Activated CD8-positive, alpha-beta T cell treated with anti-CD3 and anti-CD28 coated beads for 36 hours (primary cell): ENCODE measurements around the gene ZBTB16. TPM values are rescaled to one million over a fixed set of nuclear protein-coding genes. Genes with fewer than 3 reads are reported as not detected.

ENCODE experiments used
- ATAC-seq: fragments of 200-7000 bp; cut with Tn5 transposase; one replicate; pipeline ENCODE4 v1.10.0; 2021; ENCODE audit warnings: mild to moderate bottlenecking, moderate library complexity
- CTCF ChIA-PET: fragments of 350-600 bp; sonication (Branson Sonifier 250); formaldehyde crosslinking; loops from one replicate; lab custom pipeline; 2021; ENCODE audit warnings: antibody characterized with exemption; lab: Charles Lee
- POLR2A ChIA-PET: fragments of 350-600 bp; sonication (Branson Sonifier 250); formaldehyde crosslinking; loops from one replicate; lab custom pipeline; 2021; ENCODE audit warnings: antibody characterized with exemption; lab: Charles Lee
- DNase-seq: peaks from one replicate; pipeline ENCODE4 v3.0.0-alpha.2; 2020
- H3K27ac Mint-ChIP-seq: one replicate; pipeline ENCODE4 v1.8.0; 2021; ENCODE audit warnings: mild to moderate bottlenecking, mixed read lengths
- H3K27me3 Mint-ChIP-seq: one replicate; pipeline ENCODE4 v1.8.0; 2021; ENCODE audit warnings: mixed read lengths
- H3K36me3 Mint-ChIP-seq: one replicate; pipeline ENCODE4 v1.8.0; 2021; ENCODE audit warnings: low read depth, mixed read lengths
- H3K4me1 Mint-ChIP-seq: one replicate; pipeline ENCODE4 v1.8.0; 2021; ENCODE audit warnings: low read depth, mixed read lengths
- H3K4me3 Mint-ChIP-seq: one replicate; pipeline ENCODE4 v1.8.0; 2021; ENCODE audit warnings: mild to moderate bottlenecking, moderate library complexity, mixed read lengths
- H3K9me3 Mint-ChIP-seq: one replicate; pipeline ENCODE4 v1.8.0; 2021; ENCODE audit warnings: mixed read lengths
- CTCF ChIP-seq: fragments of 200-600 bp; IDR thresholded peaks from one replicate; pipeline ENCODE4 v1.8.0; 2022; ENCODE audit warnings: antibody characterized with exemption, mild to moderate bottlenecking
- intact Hi-C: fragments of 100-400 bp; cut with micrococcal nuclease; formaldehyde crosslinking; loops from one replicate; pipeline ENCODE4 v1.10.0; 2022
- total RNA-seq, 2 experiments: library from RNA; stranded (reverse); gene quantifications; one replicate each; pipeline ENCODE4 v1.2.3, GENCODE V29; 2021

The ZBTB16 gene
- total RNA-seq, 2 experiments from 2014 or later: 9.5 to 10.1 TPM

- H3K27me3 Mint-ChIP-seq: no peaks in the 10 kb centered on the region
- intact Hi-C loops: no loop called here
- H3K36me3 Mint-ChIP-seq: no peaks in the 10 kb centered on the region
- POLR2A ChIA-PET: interaction anchor here (1.0 to 2.4 kb wide), 3 partner anchors 11 to 110 kb away, joined by 3 to 10 read pairs (median 5); no protein-coding TSS in a partner anchor
- DNase-seq (no peak), ATAC-seq (no peak)
- peak overlapping the region; percentile 76 for H3K27ac Mint-ChIP-seq
- H3K4me3 Mint-ChIP-seq: no peak overlapping the region
- H3K4me1 Mint-ChIP-seq: peaks cover 83% of the 10 kb centered on the region
- no peak for TF ChIP-seq CTCF
- no peaks in the 10 kb centered on the region for H3K9me3 Mint-ChIP-seq
- CTCF ChIA-PET: interaction anchor here (0.8 to 7.2 kb wide), 6 partner anchors 10 to 133 kb away, joined by 3 to 58 read pairs (median 4); no protein-coding TSS in a partner anchor
These were observed 111.9 kb downstream of the ZBTB16 start for GRCh38 chr11:114171257-114172054.

GRCh38 chr11:114172055-114172861, 112.7 kb downstream of the ZBTB16 start:
- TF ChIP-seq CTCF: no peak
- H3K27ac Mint-ChIP-seq: peak overlapping the region; percentile 76
- no peaks in the 10 kb centered on the region for H3K27me3 Mint-ChIP-seq
- DNase-seq (no peak), ATAC-seq (peak; percentile 17)
- intact Hi-C loops: no loop called here
- H3K4me3 Mint-ChIP-seq: no peak overlapping the region
- ChIA-PET POLR2A (interaction anchor here (0.6 to 2.4 kb wide), 4 partner anchors 10 to 111 kb away, joined by 3 to 10 read pairs (median 4); no protein-coding TSS in a partner anchor), CTCF (interaction anchor here (0.8 to 7.2 kb wide), 6 partner anchors 9 to 134 kb away, joined by 3 to 58 read pairs (median 4); no protein-coding TSS in a partner anchor)
- no peaks in the 10 kb centered on the region for H3K36me3 Mint-ChIP-seq
- H3K9me3 Mint-ChIP-seq: no peaks in the 10 kb centered on the region
- H3K4me1 Mint-ChIP-seq: peaks cover 75% of the 10 kb centered on the region

- Mint-ChIP-seq H3K4me1 (peaks cover 68% of the 10 kb centered on the region), H3K4me3 (no peak overlapping the region), H3K36me3 (no peaks in the 10 kb centered on the region), H3K9me3 (no peaks in the 10 kb centered on the region), H3K27me3 (no peaks in the 10 kb centered on the region), H3K27ac (peak overlapping the region; percentile 76)
- intact Hi-C loops: no loop called here
- POLR2A ChIA-PET: interaction anchor here (1.9 to 2.4 kb wide), 2 partner anchors 10 to 12 kb away, joined by 5 to 10 read pairs; no protein-coding TSS in a partner anchor
- TF ChIP-seq CTCF: no peak
- ATAC-seq: peak; percentile 74
- CTCF ChIA-PET: interaction anchor here (1.0 to 7.2 kb wide), 4 partner anchors 8 to 135 kb away, joined by 3 to 58 read pairs (median 6); no protein-coding TSS in a partner anchor
- DNase-seq: peak; percentile 25
These were observed 113.4 kb downstream of the ZBTB16 start for GRCh38 chr11:114172871-114173444.

GRCh38 chr11:114173843-114174242, 114.3 kb downstream of the ZBTB16 start:
- Mint-ChIP-seq H3K9me3 (no peaks in the 10 kb centered on the region), H3K27me3 (no peaks in the 10 kb centered on the region), H3K4me1 (peaks cover 62% of the 10 kb centered on the region), H3K36me3 (no peaks in the 10 kb centered on the region), H3K27ac (peak overlapping the region; percentile 76), H3K4me3 (no peak overlapping the region)
- ATAC-seq: no peak
- no peak for TF ChIP-seq CTCF
- ChIA-PET CTCF (interaction anchor here (1.0 to 1.2 kb wide), 2 partner anchors 16 to 19 kb away, joined by 3 read pairs; no protein-coding TSS in a partner anchor), POLR2A (no interaction called here)
- no peak for DNase-seq
- intact Hi-C loops: no loop called here
